ENCODE results near the gene ARMS2. TPM values are rescaled to one million over a fixed set of nuclear protein-coding genes. Genes with fewer than 3 reads are reported as not detected.

The ARMS2 gene
- total RNA-seq, 1 donor from 2014 or later, result not detected

DNA sequence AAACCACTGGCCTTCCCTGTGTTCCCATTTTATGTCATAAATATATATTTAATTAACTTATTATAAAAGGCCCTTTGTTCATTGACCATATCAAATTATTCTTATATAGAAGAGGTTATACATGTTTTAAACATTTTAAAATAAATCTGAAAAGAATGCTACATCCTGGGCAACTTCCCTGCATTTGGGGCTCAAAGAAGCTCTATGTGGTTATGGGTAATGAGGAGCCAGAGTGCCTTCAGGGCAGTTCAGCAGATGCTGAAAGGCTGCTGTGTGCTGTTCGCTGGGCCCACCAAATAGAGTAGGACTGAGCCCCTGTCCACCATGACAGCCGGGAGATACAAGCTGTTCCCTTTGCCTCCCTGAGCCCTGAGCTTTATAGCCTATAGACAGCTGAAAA is 42.8 kb downstream of the ARMS2 start:
- intact Hi-C loops (cut with DNase I), result loop anchor here (5.0 to 10.0 kb wide), 2 partner anchors 35 to 122 kb away; partner anchors contain the start of genes HTRA1 and PLEKHA1

GRCh38 chr10:122498521-122498920 is 44.1 kb downstream of the ARMS2 start:
- no peaks in the 10 kb centered on the region for H3K27me3 ChIP-seq
- H3K4me3 ChIP-seq, result no peak overlapping the region
- peak overlapping the region; percentile 82 for H3K27ac ChIP-seq
- H3K4me1 ChIP-seq, result peaks cover 49% of the 10 kb centered on the region
- DNase-seq (ENCODE audit: extremely low spot score in 2 of 2), result no peak
- intact Hi-C loops (cut with DNase I), result loop anchor here (5.0 to 10.0 kb wide), 2 partner anchors 36 to 124 kb away; partner anchors contain the start of genes HTRA1 and PLEKHA1
- peaks cover 0 to 2% of the 10 kb centered on the region in 2 donors for H3K36me3 ChIP-seq
- H3K9me3 ChIP-seq, result no peaks in the 10 kb centered on the region
- TF ChIP-seq POLR2AphosphoS5 (IDR thresholded peaks at IDR 0.05; ENCODE audit: insufficient read depth in 1 of 2, low read depth in 1 of 2) (no peak), CTCF (IDR thresholded peaks at IDR 0.05) (no peak), POLR2A (IDR thresholded peaks at IDR 0.05) (no peak)

More for the DNA sequence above, 42.8 kb downstream of the ARMS2 start:
- Histone ChIP-seq H3K27me3 (no peaks in the 10 kb centered on the region), H3K4me1 (peaks cover 62% of the 10 kb centered on the region), H3K36me3 (peaks cover 0 to 2% of the 10 kb centered on the region in 2 donors), H3K9me3 (no peaks in the 10 kb centered on the region), H3K27ac (no peak overlapping the region), H3K4me3 (no peak overlapping the region)
- no peak for TF ChIP-seq CTCF (IDR thresholded peaks at IDR 0.05)
- DNase-seq (ENCODE audit: extremely low spot score in 2 of 2), result no peak

DNA sequence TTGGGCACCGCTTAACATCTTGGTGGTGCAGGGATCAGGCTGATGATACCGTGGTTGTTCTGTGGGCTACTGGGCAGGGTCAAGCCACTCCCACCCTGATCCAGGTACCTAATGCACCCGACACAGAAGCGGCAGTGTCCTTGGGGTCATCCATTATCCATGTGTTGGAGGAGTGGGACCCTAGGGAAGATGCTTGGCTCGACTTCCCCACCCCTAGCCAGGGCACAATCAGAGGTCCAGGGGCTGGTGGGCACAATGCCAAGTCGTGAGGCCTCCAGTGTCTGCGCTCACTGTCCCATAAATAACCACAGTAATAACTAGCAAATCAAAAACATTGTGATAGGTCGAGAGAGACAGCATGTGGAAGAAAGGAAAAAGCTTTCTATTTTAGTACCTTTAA is 44.6 kb downstream of the ARMS2 start:
- Histone ChIP-seq H3K4me1 (peaks cover 47% of the 10 kb centered on the region), H3K27me3 (no peaks in the 10 kb centered on the region), H3K4me3 (no peak overlapping the region), H3K27ac (peak overlapping the region; percentile 82), H3K36me3 (peaks cover 0 to 2% of the 10 kb centered on the region in 2 donors), H3K9me3 (no peaks in the 10 kb centered on the region)
- no peak for DNase-seq (ENCODE audit: extremely low spot score in 2 of 2)
- no peak for TF ChIP-seq POLR2A (IDR thresholded peaks at IDR 0.05)
- TF ChIP-seq POLR2AphosphoS5 (IDR thresholded peaks at IDR 0.05; ENCODE audit: insufficient read depth in 1 of 2, low read depth in 1 of 2), result no peak
- no peak for TF ChIP-seq CTCF (IDR thresholded peaks at IDR 0.05)
- intact Hi-C loops (cut with DNase I), result loop anchor here (5.0 to 10.0 kb wide), 2 partner anchors 37 to 124 kb away; partner anchors contain the start of genes HTRA1 and PLEKHA1

- no peak for DNase-seq (ENCODE audit: extremely low spot score in 2 of 2)
- peak overlapping the region; percentile 82 for H3K27ac ChIP-seq
- no peaks in the 10 kb centered on the region for H3K27me3 ChIP-seq
- H3K4me1 ChIP-seq, result peaks cover 47% of the 10 kb centered on the region
- H3K36me3 ChIP-seq, result peaks cover 0 to 2% of the 10 kb centered on the region in 2 donors
- intact Hi-C loops (cut with DNase I), result loop anchor here (5.0 to 10.0 kb wide), 2 partner anchors 37 to 125 kb away; partner anchors contain the start of genes HTRA1 and PLEKHA1
- H3K4me3 ChIP-seq, result no peak overlapping the region
- no peaks in the 10 kb centered on the region for H3K9me3 ChIP-seq
- TF ChIP-seq POLR2A (IDR thresholded peaks at IDR 0.05), result no peak
- no peak for TF ChIP-seq CTCF (IDR thresholded peaks at IDR 0.05)
- no peak for TF ChIP-seq POLR2AphosphoS5 (IDR thresholded peaks at IDR 0.05; ENCODE audit: insufficient read depth in 1 of 2, low read depth in 1 of 2)
These were observed 45.1 kb downstream of the ARMS2 start for GRCh38 chr10:122499491-122499941.

DNA sequence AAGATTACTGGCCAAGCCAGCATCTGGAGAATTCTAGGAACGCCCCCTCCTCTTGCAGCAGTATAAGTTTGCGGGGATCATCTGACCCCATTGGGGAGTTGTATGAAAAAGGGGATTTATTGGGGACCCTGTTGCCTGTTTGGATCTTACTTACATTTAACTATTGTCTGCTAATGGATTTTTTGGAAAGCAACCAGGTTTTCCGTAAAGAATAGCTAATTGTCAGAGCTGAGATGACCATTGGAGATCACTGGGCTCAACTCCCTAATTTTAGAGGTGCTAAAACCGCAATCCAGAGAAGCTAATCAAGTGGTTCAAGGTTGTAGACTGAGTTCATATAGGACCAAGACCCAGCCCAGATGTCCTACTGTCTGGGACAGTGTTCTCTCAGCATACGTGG is 45.7 kb downstream of the ARMS2 start:
- Histone ChIP-seq H3K4me1 (peaks cover 47% of the 10 kb centered on the region), H3K9me3 (no peaks in the 10 kb centered on the region), H3K27me3 (no peaks in the 10 kb centered on the region), H3K36me3 (peaks cover 0 to 2% of the 10 kb centered on the region in 2 donors), H3K27ac (peak overlapping the region; percentile 82), H3K4me3 (no peak overlapping the region)
- DNase-seq (ENCODE audit: extremely low spot score in 2 of 2), result no peak
- intact Hi-C loops (cut with DNase I), result no loop called here
- TF ChIP-seq CTCF (IDR thresholded peaks at IDR 0.05), result no peak
- TF ChIP-seq POLR2A (IDR thresholded peaks at IDR 0.05), result no peak
- no peak for TF ChIP-seq POLR2AphosphoS5 (IDR thresholded peaks at IDR 0.05; ENCODE audit: insufficient read depth in 1 of 2, low read depth in 1 of 2)

Measured in vagina (tissue), 2 donors.